ENCODE data around the gene GIT1.

GRCh38 chr17:29588017-29588561 lies 1.4 kb downstream of the GIT1 start:
- TF ChIP-seq POLR2A (IDR thresholded peaks at IDR 0.05) (no peak), CTCF (IDR thresholded peaks at IDR 0.05) (no peak), POLR2AphosphoS5 (IDR thresholded peaks at IDR 0.05) (no peak)
